Erythroblast (primary cell): ENCODE data around the gene BEND3.

ENCODE experiments used
- GATA1 ChIP-seq: IDR thresholded peaks from 2 replicates; pipeline ENCODE4 v1.6.1; 2011; ENCODE audit warnings: low read depth, mild to moderate bottlenecking, control low read depth, low read length, moderate library complexity
- POLR2A ChIP-seq: IDR thresholded peaks from 2 replicates; pipeline ENCODE4 v1.6.1; 2011; ENCODE audit warnings: mild to moderate bottlenecking, low read length

DNA sequence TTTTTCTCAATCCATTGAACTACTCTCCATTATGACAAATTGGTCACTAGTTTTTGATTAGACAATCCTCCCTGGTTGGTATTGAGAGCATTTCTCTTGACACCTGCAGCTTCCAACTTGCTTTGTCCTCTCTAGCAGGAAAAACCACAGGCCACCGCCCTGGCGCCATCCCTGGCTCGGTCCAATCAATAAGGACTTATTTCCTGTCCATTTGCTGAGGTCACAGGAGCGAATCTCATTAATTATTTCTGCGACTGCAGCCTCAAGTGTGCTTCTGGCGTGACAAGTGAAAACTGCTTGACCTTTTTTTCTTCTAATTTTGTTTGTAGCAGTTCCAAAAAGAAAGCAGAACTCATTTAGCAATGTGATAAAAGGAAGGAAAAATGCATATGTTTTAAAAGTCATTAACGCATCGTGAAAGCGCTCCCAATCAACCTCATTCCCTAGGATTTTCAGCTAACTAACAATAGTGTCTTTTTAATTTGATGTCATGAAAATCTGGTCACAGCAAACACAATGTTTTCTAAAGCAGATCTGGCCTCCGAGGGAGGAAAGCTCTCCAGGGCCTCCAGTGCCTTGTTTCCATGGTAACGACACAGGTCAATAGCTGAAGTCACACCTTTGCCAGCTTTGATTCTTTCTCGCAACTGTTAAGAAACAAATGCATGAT is 39.0 kb upstream of the BEND3 start:
- TF ChIP-seq POLR2A (no peak), GATA1 (no peak)
